ENCODE results near the gene DNAH2.
A peak's percentile ranks its signal among the peaks of the same experiment; 100 is the strongest.

Gene DNAH2

GRCh38 chr17:7881276-7882054, 163.9 kb downstream of the DNAH2 start:
- DNase-seq: no peak

GRCh38 chr17:7882068-7882467, 164.5 kb downstream of the DNAH2 start:
- peak in 1 of 2 experiments; percentile 12 for DNase-seq

- DNase-seq: no peak
Measured at GRCh38 chr17:7882629-7883028, 165.1 kb downstream of the DNAH2 start.
